Hematopoietic multipotent progenitor cell treated with erythropoietin and hydrocortisone succinate and interleukin-3 and kit ligand, for 15 days (in vitro differentiated cells): ENCODE data around the gene BCL7A.
A peak's percentile ranks its signal among the peaks of the same experiment; 100 is the strongest.
"Not testable (repeated sequence)": the region's sequence is repeated elsewhere in the genome, so short reads cannot be mapped to it uniquely, and the experiment has no call there.

ENCODE experiments used
- DNase-seq: peaks from one replicate; pipeline ENCODE4 v3.0.0-alpha.2; 2015; ENCODE audit warnings: low spot score

BCL7A gene

GRCh38 chr12:122056406-122056805 lies 34.7 kb downstream of the BCL7A start:
- DNase-seq, result not testable (repeated sequence)

DNA sequence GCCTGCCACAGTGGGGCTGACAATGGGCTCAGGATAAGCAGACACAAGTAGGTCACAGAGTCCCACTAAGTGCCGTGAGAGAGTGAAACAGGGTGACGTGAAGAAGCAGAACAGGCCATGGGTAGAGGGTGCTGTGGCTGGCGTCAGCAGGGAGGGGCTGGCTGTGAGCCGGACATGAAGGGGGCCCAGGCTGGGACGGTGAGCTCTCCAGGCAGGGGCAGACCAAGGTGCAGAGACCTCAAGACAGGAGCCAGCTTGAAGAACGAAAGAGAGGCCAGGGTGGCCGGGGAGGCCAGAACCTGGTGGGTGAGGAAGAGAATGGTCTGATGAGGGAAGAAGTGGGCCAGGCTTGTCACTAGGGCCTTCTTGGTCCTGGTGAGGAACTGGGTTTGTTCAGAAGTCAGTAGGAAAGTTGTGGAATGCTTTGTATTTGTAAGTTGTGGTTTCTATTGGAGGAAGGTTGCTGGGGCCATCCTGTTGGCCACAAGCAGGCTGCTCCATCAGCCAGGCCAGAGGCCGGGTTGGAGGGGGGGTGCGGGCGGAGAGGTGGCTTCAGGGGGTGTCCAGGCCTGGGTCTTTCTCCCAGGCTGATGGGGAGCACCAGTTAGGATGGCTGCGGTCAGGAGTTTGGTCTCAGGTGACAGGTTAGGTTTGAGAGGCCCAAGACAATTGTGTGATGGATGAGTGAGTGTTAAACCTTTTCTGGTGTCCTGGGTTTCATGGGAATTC lies 35.5 kb downstream of the BCL7A start:
- DNase-seq, result no peak

DNA sequence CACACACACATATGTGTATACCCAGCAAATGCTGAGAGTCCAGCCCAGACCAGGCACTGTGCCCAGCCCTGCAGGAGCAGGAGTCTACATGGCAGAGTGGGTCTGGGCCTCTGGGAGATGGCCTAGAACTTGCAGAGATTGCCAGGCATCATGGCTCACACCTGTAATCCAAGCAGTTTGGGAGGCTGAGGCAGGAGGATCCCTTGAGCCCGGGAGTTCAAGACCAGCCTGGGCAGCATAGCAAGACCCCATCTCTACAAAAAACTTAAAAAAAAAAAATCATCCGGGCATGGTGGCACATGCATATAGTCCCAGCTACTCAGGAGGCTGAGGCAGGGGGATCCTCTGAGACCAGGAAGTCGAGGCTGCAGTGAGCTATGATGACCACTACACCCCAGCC lies 36.1 kb downstream of the BCL7A start:
- DNase-seq, result no peak

DNA sequence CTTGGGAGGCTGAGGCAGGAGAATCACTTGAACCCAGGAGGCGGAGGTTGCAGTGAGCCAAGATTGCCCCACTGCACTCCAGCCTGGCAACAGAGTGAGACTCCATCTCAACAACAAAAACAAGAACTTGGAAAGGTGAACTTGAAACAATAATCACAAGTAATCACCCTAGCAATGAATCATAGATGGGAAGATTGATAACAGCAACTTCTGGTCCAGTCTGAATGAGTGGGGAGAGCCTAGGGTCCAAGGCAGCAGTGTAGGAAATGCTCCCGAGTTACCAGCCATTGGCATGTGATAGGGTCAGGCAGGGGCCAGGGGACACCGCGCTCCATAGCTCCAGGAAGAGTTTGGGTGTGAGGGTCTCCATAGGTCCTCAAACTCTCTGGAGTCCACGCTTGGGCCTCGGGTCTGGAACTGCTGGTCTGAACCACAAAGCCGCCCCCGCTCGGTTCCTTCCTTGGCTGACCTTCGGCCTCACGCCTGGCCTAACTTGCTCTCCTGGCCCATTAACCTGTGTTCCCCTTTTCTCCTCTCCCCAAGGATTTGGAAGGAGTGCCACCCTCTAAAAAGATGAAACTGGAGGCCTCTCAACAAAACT lies 37.0 kb downstream of the BCL7A start:
- DNase-seq, result no peak

GRCh38 chr12:122059203-122059960 lies 37.7 kb downstream of the BCL7A start:
- DNase-seq, result no peak

DNA sequence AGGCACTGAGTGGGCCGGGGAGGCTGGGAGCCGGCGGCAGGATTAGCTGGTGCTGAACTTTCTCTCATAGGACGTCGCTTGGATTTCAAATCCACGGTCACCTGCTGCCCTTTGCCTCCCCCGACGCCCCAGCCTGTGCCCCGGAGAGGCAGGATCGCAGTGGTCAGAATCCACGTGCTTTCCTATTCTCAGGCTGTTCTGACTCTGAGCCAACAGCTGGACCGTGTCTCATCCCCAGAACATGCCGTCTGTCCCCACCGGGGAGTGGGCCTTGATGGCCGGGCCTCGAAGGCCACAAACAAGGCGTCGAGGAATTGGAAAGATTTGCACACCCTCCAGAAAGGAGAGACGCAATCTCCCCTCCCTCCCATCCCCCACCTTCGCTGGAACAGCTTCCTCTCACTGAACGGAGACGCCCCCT lies 38.4 kb downstream of the BCL7A start:
- no peak for DNase-seq

GRCh38 chr12:122061253-122061652 lies 39.6 kb downstream of the BCL7A start:
- no peak for DNase-seq

- no peak for DNase-seq
Observed at GRCh38 chr12:122062832-122063693, 41.4 kb downstream of the BCL7A start.

DNA sequence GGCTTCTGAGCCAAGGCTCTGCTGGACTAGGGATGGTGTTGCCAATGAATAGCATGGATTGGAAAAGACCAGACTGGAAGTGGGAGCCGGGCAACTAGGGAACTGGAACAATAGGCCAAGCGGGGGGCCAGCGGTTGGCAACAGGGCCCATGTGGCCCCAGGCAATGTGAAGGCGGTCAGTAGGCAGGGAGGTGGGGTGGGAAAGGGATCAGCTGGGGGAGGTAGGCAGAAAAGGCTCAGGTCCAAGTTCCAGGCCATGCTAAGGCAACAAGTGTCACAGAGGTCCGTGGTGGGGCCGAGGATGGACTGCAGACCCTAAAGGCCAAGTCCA lies 42.0 kb downstream of the BCL7A start:
- no peak for DNase-seq

GRCh38 chr12:122064025-122064777 lies 42.5 kb downstream of the BCL7A start:
- peak; percentile 87 for DNase-seq

- no peak for DNase-seq
Observed at GRCh38 chr12:122064780-122065588, 43.3 kb downstream of the BCL7A start.

GRCh38 chr12:122067548-122067947 lies 45.9 kb downstream of the BCL7A start:
- DNase-seq, result no peak

GRCh38 chr12:122067966-122068365 lies 46.3 kb downstream of the BCL7A start:
- no peak for DNase-seq

DNA sequence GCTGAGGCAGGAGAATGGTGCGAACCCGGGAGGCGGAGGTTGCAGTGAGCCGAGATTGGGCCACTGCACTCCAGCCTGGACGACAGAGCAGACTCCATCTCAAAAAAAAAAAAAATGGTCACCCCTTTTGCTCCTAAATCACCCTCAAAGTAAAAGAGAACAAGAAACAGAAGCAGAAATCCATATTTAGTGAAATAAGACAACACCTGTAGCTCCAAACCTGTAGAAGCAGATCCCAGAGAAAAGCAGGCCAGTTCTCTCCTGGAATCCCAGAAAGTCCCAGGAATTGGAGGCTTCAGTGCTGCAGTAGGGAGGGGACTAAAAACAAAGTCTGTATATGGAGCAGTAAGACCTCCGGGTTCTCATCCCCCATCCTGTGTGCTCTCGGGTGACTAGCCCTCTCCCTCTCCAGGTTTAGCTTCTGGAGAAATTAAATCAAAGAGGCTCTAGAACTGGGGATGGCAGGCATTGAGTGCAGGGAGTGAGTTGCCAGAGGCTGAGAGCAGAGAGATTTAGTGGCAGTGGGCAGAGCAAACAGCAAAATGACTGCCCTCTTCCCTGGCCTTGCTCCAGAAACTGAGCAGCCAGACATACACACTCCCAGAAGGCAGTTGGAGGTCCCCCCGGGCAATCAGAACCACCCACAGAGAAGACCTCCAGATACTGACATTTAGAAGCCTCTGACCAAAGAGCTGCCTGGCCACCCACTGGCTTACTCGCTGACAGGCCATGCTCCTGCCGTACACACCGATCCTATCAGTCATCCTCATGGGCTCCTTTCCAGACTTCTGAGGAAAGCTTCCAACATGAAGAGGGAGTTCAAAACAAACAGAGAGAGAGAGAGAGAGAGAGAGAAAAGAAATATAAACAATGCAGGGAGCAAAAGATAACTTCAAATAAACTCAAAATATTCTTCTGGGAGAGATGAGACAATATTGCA lies 50.6 kb downstream of the BCL7A start:
- peak; percentile 76 for DNase-seq

DNA sequence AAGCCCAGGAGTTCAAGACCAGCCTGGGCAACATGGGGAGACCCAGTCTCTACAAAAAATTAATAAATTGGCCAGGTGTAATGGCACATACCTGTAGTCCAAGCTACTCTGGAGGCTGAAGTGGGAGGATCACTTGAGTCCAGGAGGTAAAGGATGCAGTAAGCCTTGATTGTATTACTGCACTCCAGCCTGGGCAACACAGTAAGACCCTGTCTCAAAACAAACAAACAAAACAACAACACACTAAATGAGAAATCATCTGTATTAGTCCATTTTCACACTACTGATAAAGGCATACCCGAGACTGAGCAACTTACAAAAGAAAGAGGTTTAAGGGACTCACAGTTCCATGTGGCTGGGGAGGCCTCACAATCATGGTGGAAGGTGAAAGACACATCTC lies 52.1 kb downstream of the BCL7A start:
- no peak for DNase-seq

- no peak for DNase-seq
Observed at GRCh38 chr12:122076743-122077495, 55.2 kb downstream of the BCL7A start.

GRCh38 chr12:122078141-122079032 lies 56.7 kb downstream of the BCL7A start, which contains the start of gene MLXIP:
MLXIP (plus strand) TSS chr12:122078756; CDS start chr12:122078854, 98 bp downstream.
- DNase-seq, result peak; percentile 94
